ENCODE measurements around the gene NUP153.
"Not testable (repeated sequence)": the region's sequence is repeated elsewhere in the genome, so short reads cannot be mapped to it uniquely, and the experiment has no call there.

Gene NUP153

DNA sequence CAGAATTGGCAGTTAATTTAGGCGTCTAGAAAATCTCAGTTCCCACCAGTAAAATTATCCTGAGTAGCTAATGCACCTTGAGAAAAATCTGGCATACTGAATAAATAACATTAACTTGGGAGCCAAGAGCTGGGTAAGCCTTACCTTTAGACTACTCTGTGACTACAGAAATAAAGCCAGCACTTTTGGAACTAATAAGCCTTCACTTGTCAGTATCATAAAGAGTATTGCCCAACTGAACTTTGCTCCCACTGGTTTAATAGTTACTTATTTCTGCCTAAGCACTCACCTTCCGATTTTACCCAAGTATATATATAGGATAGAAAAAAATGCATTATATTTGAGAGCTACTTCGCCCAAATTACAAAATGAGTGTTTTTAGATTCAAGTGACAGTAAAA lies 95.9 kb downstream of the NUP153 start:
- no peak for DNase-seq

GRCh38 chr6:17606606-17607005 lies 100.1 kb downstream of the NUP153 start:
- no peak for DNase-seq

- DNase-seq, result no peak
Observed at GRCh38 chr6:17602888-17603287, 103.8 kb downstream of the NUP153 start.

DNA sequence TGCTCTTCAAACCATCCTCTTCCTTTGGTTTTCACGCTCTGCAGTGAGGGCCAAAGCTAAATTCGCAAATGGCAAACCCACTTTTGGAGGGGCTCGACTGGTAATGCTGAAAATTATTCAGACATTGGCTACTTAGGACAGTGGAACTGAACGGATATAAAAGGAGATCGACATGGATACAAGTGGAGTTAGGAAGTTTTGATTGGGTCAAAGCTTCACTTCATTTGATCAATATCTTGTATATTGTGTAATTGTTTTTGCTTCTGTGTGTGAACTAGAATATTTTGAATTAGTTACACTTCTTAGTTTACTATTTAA lies 105.4 kb downstream of the NUP153 start:
- no peak for DNase-seq

DNA sequence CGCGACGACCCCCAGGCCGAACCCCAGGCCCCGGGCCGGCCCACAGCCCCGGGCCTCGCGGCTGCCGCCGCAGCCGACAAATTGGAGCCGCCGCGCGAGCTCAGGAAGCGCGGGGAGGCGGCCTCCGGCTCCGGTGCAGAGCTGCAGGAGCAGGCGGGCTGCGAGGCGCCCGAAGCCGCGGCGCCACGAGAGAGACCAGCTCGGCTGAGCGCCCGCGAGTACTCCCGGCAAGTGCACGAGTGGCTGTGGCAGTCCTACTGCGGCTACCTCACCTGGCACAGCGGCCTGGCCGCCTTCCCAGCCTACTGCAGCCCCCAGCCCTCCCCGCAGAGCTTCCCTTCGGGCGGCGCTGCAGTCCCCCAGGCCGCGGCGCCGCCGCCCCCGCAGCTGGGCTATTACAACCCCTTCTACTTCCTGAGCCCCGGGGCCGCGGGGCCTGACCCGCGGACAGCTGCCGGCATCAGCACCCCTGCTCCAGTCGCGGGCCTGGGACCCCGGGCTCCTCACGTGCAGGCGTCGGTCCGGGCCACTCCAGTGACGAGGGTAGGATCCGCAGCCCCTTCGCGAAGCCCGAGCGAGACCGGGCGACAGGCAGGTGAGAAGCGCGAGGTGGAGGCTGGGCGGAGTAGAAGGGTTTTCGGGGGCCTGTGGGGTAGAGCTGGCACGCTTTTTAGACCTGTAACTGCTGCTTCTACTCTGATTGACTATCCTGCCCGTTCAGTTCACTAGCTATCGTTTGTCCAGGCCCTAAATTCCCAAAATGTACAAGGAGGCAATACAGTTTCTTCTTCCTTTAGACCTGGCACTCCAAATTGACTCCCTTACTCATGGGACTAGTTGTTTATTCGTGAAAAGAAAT lies 106.0 kb downstream of the NUP153 start:
- DNase-seq, result peak in 42 of 58 donors; percentile 12 to 72 (median 50)

- peak; percentile 52 to 98 (median 93) for DNase-seq
Observed at GRCh38 chr6:17599877-17600526, 106.7 kb downstream of the NUP153 start, which contains the start of gene FAM8A1. Gene FAM8A1 (plus strand): TSS chr6:17600302. CDS start chr6:17600410, 108 bp downstream.

- DNase-seq, result no peak
Observed at GRCh38 chr6:17596085-17596484, 110.6 kb downstream of the NUP153 start.

GRCh38 chr6:17593246-17593645 lies 113.5 kb downstream of the NUP153 start:
- DNase-seq, result no peak

- no peak for DNase-seq
Observed at GRCh38 chr6:17591287-17591686, 115.4 kb downstream of the NUP153 start.

GRCh38 chr6:17589406-17590096 lies 117.2 kb downstream of the NUP153 start:
- DNase-seq, result peak in 10 of 58 donors; percentile 1 to 37 (median 16)

GRCh38 chr6:17588011-17588410 lies 118.7 kb downstream of the NUP153 start:
- DNase-seq, result no peak

GRCh38 chr6:17586623-17587022 lies 120.1 kb downstream of the NUP153 start:
- DNase-seq, result not testable (repeated sequence)

GRCh38 chr6:17585766-17586490 lies 120.8 kb downstream of the NUP153 start:
- peak in 9 of 58 donors; percentile 5 to 34 (median 19) for DNase-seq

DNA sequence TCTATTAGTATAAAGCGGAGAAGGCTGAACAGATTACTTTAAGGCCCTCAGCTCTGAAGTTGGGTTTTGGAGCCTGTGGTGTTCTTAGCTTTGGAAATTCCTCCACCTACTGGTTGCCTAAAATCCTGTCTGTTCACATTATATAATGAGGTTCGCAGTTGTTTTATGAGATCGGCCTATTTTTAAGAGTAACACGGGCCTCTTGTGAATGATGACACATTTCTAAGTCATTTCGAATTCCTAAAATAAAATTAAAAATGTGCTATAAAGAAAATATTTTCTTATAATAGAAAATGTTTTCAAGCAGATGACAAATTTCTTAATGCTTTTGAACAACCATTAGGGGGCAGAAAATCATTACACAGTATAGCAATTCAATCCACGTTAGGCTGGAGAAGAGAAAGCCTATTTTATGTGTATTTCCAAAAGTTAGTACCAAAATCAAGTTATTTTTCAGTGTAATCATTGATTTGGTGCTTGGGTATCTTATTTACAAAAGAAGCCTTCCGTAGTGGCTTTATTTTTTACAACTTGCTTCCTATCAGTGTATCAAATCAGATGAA lies 122.4 kb downstream of the NUP153 start:
- DNase-seq, result peak in 17 of 58 donors; percentile 4 to 80 (median 25)

DNA sequence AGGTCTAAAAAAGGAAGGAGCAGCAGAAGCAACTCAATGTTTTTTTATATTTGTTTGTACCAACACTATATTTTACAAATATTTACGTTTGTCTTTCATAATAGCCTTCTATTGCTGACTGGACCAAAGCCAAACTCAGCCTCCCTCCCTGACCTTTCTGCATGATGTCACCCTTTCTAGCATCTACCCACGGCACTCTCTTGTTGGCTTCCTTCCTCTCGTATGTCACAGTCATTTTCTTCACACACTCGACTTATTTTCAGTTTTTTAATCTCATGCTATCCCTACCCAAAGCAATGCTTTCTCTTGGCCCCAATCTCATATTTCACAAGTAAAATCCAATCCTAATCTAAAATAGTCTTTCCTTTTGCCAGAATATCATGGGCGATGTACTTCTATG lies 122.9 kb downstream of the NUP153 start:
- peak in 1 of 58 donors; percentile 26 for DNase-seq

DNA sequence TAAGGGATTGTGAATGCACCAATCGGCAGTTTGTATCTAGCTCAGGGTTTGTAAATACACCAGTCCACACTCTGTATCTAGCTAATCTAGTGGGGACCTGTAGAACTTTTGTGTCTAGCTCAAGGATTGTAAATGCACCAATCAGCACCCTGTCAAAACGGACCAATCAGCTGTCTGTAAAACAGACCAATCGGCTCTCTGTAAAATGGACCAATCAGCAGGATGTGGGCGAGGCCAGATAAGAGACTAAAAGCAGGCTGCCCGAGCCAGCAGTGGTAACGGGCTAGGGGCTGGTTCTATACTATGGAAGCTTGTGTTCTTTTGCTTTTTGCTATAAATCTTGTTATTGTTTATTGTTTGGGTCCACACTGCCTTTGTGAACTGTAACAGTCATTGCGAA lies 125.4 kb downstream of the NUP153 start:
- DNase-seq, result not testable (repeated sequence)

DNA sequence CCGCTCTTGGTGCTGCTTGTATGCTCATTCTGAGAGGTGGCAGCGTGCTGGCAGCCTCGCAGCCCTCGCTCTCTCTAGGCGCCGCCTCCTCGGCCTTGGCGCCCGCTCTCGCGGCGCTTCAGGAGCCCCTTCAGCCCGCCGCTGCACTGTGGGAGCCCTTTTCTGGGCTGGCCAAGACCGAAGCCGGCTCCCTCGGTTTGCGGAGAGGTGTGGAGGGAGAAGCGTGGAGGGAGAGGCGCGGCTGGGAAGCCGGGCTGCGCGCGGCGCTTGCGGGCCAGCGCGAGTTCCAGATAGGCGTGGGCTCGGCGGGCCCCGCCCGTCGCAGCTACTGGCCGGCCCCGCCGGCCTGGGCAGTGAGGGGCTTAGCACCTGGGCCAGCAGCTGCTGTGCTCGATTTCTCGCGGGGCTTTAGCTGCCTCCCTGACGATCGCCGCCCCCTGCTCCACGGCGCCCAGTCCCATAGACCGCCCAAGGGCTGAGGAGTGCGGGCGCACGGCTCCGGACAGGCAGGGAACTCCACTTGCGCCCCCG lies 126.1 kb downstream of the NUP153 start:
- DNase-seq, result peak in 26 of 58 donors; percentile 3 to 57 (median 24)

DNA sequence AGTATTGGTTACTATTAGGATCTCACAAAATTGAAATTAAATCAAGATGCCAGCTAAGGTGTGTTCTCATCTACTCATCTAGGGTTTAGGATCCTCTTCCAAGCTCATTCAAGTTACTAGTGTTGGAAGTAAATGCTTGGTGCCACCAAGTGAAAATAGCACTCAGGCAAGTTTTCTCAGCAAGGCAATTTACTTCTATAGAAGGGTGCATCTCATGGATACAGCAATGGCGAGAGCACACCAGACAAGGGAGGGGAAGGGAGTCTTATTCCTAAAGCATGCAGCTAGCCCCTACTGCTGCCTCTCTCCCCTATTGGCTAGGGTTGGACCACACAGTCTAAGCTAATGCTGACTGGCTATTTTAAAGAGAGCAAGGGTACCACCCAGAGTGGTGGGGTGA lies 129.7 kb downstream of the NUP153 start:
- DNase-seq, result no peak

DNA sequence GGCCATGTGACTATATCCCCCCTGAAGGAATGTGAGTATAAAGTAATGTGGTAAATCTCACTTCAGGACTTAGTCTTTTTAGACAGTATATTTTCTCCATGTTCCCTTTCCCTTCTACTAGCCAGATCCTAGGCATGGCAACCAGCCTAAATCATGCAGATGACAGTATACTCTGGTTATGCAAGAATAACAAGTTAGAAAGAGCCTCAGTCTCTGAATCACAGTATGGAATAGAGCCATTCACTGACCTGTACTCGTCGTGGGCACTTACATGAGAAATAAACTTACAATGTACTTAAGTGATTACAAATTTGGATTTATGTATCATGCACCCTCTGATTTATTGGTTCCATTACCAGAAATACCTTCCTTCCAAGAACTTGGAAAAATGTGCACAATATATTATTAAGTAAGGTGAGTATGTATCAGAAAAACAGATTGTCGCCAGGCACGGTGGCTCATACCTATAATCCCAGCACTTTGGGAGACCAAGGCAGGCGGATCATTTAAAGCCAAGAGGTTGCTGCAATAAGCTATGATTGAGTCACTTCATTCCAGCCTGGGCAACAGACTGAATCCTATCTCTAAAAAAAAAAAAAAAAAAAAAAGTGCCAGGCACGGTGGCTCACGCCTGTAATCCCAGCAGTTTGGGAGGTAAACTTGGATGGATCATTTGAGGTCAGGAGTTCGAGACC lies 131.7 kb downstream of the NUP153 start:
- DNase-seq, result peak in 3 of 58 donors; percentile 3 to 43 (median 7)

- DNase-seq, result no peak
Observed at GRCh38 chr6:17565399-17565798, 141.3 kb downstream of the NUP153 start.
